Sigmoid colon (tissue), 7 donors: ENCODE results near the gene GRIN2D. TPM values are rescaled to one million over a fixed set of nuclear protein-coding genes. Genes with fewer than 3 reads are reported as not detected.

ENCODE experiments used
- DNase-seq: peaks from one replicate; pipeline ENCODE4 v3.0.0-alpha.2; 2019
- H3K27ac ChIP-seq, 4 donors: fragments of 200-600 bp; sonication (generic); one replicate each; pipeline ENCODE4 v1.5.1; 2016 to 2019; ENCODE audit warnings: mild to moderate bottlenecking in 1 of 4
- H3K27me3 ChIP-seq, 3 donors: fragments of 200-600 bp; sonication (generic); one replicate each; pipeline ENCODE4 v1.5.1; 2019; ENCODE audit warnings: mild to moderate bottlenecking in 1 of 3
- H3K36me3 ChIP-seq, 4 donors: fragments of 200-600 bp; sonication (generic); one replicate each; pipeline ENCODE4 v1.5.1; 2016 to 2019
- H3K4me1 ChIP-seq, 4 donors: fragments of 200-600 bp; sonication (generic); one replicate each; pipeline ENCODE4 v1.5.1; 2017 to 2019
- H3K4me3 ChIP-seq, 4 donors: fragments of 200-600 bp; sonication (generic); one replicate each; pipeline ENCODE4 v1.5.1; 2017 to 2019; ENCODE audit warnings: mild to moderate bottlenecking in 2 of 4, moderate library complexity in 1 of 4
- H3K9me3 ChIP-seq, 4 donors: fragments of 200-600 bp in 3 of 4; sonication (generic) in 3 of 4; one replicate each; pipeline versions ENCODE4 v1.5.1 to v1.6.1; 2013 to 2019
- CTCF ChIP-seq, 4 experiments: fragments of 450-650 bp in 3 of 4; fragments of 200-600 bp in 1 of 4; IDR thresholded peaks; one replicate each; pipeline ENCODE4 v1.5.1; 2016 to 2019; ENCODE audit warnings: antibody characterized with exemption in 4 of 4, mild to moderate bottlenecking in 3 of 4, moderate library complexity in 2 of 4
- EP300 ChIP-seq, 4 donors: sonication (generic); formaldehyde crosslinking; IDR thresholded peaks; one replicate each; pipeline ENCODE4 v1.6.1; 2017; ENCODE audit warnings: antibody characterized with exemption in 4 of 4
- POLR2A ChIP-seq, 2 donors: fragments of 450-650 bp; IDR thresholded peaks; one replicate each; pipeline ENCODE4 v1.6.1; 2016; ENCODE audit warnings: antibody characterized with exemption in 2 of 2, mild to moderate bottlenecking in 2 of 2, moderate library complexity in 2 of 2
- POLR2AphosphoS5 ChIP-seq, 4 donors: sonication (generic); formaldehyde crosslinking; IDR thresholded peaks; one replicate each; pipeline ENCODE4 v1.6.1; 2017; ENCODE audit warnings: antibody characterized with exemption in 4 of 4
- WGBS, 2 donors: extraction: QIAGEN DNeasy Blood & Tissue Kit; methylation state at CpG; one replicate each; pipeline ENCODE4 v1.1.7; 2013; 5-methylcytosine and 5-hydroxymethylcytosine counted together
- intact Hi-C: fragments of 100-400 bp; cut with DNase I; formaldehyde crosslinking; loops from one replicate; pipeline ENCODE4 v1.15.1; 2023
- polyA plus RNA-seq, 3 donors: library from polyadenylated mRNA; stranded (reverse); fragments of 200-250 nt; gene quantifications; one replicate each; pipeline ENCODE4 v1.2.3, GENCODE V29; 2013
- total RNA-seq, 4 donors: library from RNA; depleted of rRNA; stranded (reverse); fragments of >200 nt; gene quantifications; one replicate each; pipeline ENCODE4 v1.1.0, GENCODE V29; 2016
- donor health status: healthy with polysubstance abuse.
- donor health status: Bipolar disorder and iron deficiency.
- donor health status: healthy.

The GRIN2D gene
- total and polyA plus RNA-seq, 7 donors: under 0.01 to 0.36 (median 0.21) TPM; not detected in 3

DNA sequence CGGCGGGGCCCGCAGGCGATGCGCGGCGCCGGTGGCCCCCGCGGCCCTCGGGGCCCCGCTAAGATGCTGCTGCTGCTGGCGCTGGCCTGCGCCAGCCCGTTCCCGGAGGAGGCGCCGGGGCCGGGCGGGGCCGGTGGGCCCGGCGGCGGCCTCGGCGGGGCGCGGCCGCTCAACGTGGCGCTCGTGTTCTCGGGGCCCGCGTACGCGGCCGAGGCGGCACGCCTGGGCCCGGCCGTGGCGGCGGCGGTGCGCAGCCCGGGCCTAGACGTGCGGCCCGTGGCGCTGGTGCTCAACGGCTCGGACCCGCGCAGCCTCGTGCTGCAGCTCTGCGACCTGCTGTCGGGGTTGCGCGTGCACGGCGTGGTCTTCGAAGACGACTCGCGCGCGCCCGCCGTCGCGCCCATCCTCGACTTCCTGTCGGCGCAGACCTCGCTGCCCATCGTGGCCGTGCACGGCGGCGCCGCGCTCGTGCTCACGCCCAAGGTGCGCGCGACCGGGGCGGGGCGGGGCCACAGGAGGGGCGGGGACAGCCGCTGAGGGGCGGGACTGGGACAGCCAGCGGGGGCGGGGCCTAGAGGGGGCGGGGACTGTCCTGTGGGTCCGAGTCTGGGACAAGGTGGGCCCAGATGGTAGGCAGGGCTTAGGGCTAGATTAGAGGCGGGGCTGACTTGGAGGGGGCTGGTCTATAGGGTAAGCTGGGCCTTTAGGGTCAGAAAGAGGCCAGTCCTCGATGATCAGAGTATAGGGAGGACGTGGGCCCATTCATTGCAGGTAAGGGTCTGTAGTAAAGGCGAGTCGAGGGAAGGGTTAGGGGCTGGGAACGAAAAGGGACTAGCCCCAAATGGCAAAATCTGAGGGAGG, 5.1 kb downstream of the GRIN2D start:
- no peak for TF ChIP-seq CTCF (IDR thresholded peaks at IDR 0.05)
- TF ChIP-seq POLR2A (IDR thresholded peaks at IDR 0.05): no peak
- no peak for TF ChIP-seq POLR2AphosphoS5 (IDR thresholded peaks at IDR 0.05)
- no peak for TF ChIP-seq EP300 (IDR thresholded peaks at IDR 0.05)
- WGBS, 2 donors: 5 to 6% methylated on average over 104 of the region's 104 CpGs
- Histone ChIP-seq H3K4me1 (peaks cover 0 to 26% (median 22%) of the 10 kb centered on the region in 4 donors), H3K9me3 (no peaks in the 10 kb centered on the region), H3K27ac (peak overlapping the region in 1 of 4 donors; percentile 14), H3K4me3 (peak overlapping the region in 3 of 4 donors; percentile 26 to 46 (median 36)), H3K36me3 (no peaks in the 10 kb centered on the region), H3K27me3 (peaks cover 45 to 55% (median 50%) of the 10 kb centered on the region in 3 donors)
- intact Hi-C loops: no loop called here
- DNase-seq: peak; percentile 76

GRCh38 chr19:48400018-48400742, 6.7 kb downstream of the GRIN2D start:
- H3K27me3 ChIP-seq: peaks cover 30 to 40% (median 35%) of the 10 kb centered on the region in 3 donors
- H3K9me3 ChIP-seq: no peaks in the 10 kb centered on the region
- peak; percentile 67 for DNase-seq
- H3K4me1 ChIP-seq: peaks cover 0 to 12% (median 10%) of the 10 kb centered on the region in 4 donors
- H3K27ac ChIP-seq: no peak overlapping the region
- 30 to 52% methylated on average over 14 of the region's 14 CpGs for WGBS, 2 donors
- no peak overlapping the region for H3K4me3 ChIP-seq
- no peaks in the 10 kb centered on the region for H3K36me3 ChIP-seq
- TF ChIP-seq POLR2A (IDR thresholded peaks at IDR 0.05) (no peak), CTCF (IDR thresholded peaks at IDR 0.05) (no peak), POLR2AphosphoS5 (IDR thresholded peaks at IDR 0.05) (peak in 1 of 4 donors; percentile 3), EP300 (IDR thresholded peaks at IDR 0.05) (no peak)
- intact Hi-C loops: loop anchor here (5.0 kb wide), 1 partner anchor 42 kb away; no protein-coding TSS in a partner anchor

DNA sequence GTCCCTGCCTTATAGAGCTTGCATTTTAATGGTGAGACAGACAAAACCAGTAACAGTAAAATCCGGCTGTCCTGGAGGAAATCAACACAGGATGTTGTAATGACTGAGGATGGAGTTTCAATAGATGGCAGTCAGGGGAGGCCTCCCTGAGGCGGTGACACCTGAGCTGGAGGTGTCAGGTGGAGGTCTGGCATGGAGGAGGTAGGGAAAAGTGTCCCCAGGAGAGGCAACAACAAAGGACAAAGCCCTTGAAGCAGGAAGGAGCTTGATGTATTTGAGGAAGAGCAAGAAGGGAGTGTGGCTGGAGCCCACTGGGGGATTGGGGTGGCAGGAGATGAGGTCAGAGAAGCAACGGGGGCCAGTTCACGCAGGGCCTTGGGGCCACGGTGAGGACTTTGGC, 7.8 kb downstream of the GRIN2D start:
- Histone ChIP-seq H3K27me3 (peaks cover 19 to 35% (median 31%) of the 10 kb centered on the region in 3 donors), H3K4me1 (peaks cover 0 to 12% (median 10%) of the 10 kb centered on the region in 4 donors), H3K27ac (no peak overlapping the region), H3K4me3 (no peak overlapping the region), H3K9me3 (no peaks in the 10 kb centered on the region), H3K36me3 (no peaks in the 10 kb centered on the region)
- TF ChIP-seq POLR2AphosphoS5 (IDR thresholded peaks at IDR 0.05) (no peak), EP300 (IDR thresholded peaks at IDR 0.05) (no peak), CTCF (IDR thresholded peaks at IDR 0.05) (no peak), POLR2A (IDR thresholded peaks at IDR 0.05) (no peak)
- no peak for DNase-seq
- intact Hi-C loops: loop anchor here (5.0 kb wide), 1 partner anchor 41 kb away; no protein-coding TSS in a partner anchor
- WGBS, 2 donors: 81 to 90% methylated on average over 5 of the region's 5 CpGs

GRCh38 chr19:48403606-48404005, 10.1 kb downstream of the GRIN2D start:
- H3K36me3 ChIP-seq: no peaks in the 10 kb centered on the region
- 39 to 43% methylated on average over 3 of the region's 3 CpGs for WGBS, 2 donors
- H3K4me3 ChIP-seq: no peak overlapping the region
- H3K9me3 ChIP-seq: no peaks in the 10 kb centered on the region
- TF ChIP-seq POLR2A (IDR thresholded peaks at IDR 0.05): no peak
- TF ChIP-seq EP300 (IDR thresholded peaks at IDR 0.05): no peak
- TF ChIP-seq CTCF (IDR thresholded peaks at IDR 0.05): no peak
- no peak for TF ChIP-seq POLR2AphosphoS5 (IDR thresholded peaks at IDR 0.05)
- peaks cover 0 to 25% (median 15%) of the 10 kb centered on the region in 3 donors for H3K27me3 ChIP-seq
- intact Hi-C loops: loop anchor here (5.0 kb wide), 1 partner anchor 39 kb away; no protein-coding TSS in a partner anchor
- H3K4me1 ChIP-seq: peaks cover 0 to 2% (median 2%) of the 10 kb centered on the region in 4 donors
- no peak overlapping the region for H3K27ac ChIP-seq
- no peak for DNase-seq
